Measurements from ENCODE around the gene FAAH. TPM values are rescaled to one million over a fixed set of nuclear protein-coding genes. Genes with fewer than 3 reads are reported as not detected.
A peak's percentile ranks its signal among the peaks of the same experiment; 100 is the strongest.

FAAH gene
- total and polyA plus RNA-seq, 10 of the 15 experiments (the other 5 are each of a cell fraction or from before 2014, with no cell fraction given) = 0.07 to 2.5 (median 0.64) TPM; not detected in 1

DNA sequence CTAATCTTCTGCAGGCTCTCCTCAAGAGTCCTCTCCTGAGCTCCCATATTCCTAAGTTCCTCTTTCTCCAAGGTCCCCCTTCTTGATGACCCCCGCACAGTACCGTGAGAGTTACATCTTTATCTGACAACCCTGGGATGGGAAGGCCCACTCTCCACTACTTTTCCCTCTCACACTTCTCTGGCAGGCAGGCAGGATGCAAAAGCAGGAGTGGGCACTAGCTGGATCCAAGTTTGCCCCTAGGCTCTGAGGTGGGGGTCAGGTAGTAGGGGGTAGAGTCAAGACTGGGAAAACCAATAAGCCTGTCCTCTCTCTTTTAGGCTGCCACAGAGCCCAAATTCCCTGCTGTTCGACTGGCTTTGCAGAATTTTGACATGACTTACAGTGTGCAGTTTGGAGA, 49.6 kb upstream of the FAAH start:
- Histone ChIP-seq H3K27me3 (replicated peaks in 1 of 2; ENCODE audit: control insufficient read depth in 2 of 2, insufficient read depth in 2 of 2, low read length in 1 of 2) (no peaks in the 10 kb centered on the region), H3K9ac (ENCODE audit: control insufficient read depth, insufficient read depth, low read length) (no peak overlapping the region; the same call in 1 of the 2 replicates), H4K20me1 (ENCODE audit: control insufficient read depth, insufficient read depth) (no peaks in the 10 kb centered on the region), H3K9me3 (replicated peaks; ENCODE audit: control insufficient read depth, insufficient read depth, low read length) (no peaks in the 10 kb centered on the region), H3K79me2 (ENCODE audit: control insufficient read depth, insufficient read depth, low read length) (peaks cover 56% of the 10 kb centered on the region), H3K36me3 (ENCODE audit: control insufficient read depth in 2 of 2, insufficient read depth in 2 of 2, low read length in 1 of 2) (peaks cover 4 to 18% of the 10 kb centered on the region in 2 experiments; a peak in 3 of 4 replicates), H3K27ac (ENCODE audit: control insufficient read depth, insufficient read depth) (no peak overlapping the region), H3K4me3 (no peak overlapping the region), H2AFZ (ENCODE audit: control insufficient read depth, low read depth, low read length) (no peak overlapping the region), H3K4me1 (ENCODE audit: control insufficient read depth, insufficient read depth, low read length) (peaks cover 9% of the 10 kb centered on the region; the same call in 1 of the 2 replicates), H3K4me2 (ENCODE audit: control insufficient read depth, insufficient read depth) (peak overlapping the region; percentile 39)
- WGBS (ENCODE audit: insufficient coverage, insufficient replicate concordance, low lambda C conversion rate, missing lambda C conversion rate) = 89% methylated on average over 3 of the region's 3 CpGs
- no peak for FAIRE-seq
- DNase-seq (ENCODE audit: low read depth, low spot score) = no peak
- ATAC-seq = no peak
- SMC1A ChIA-PET (ENCODE audit: uncharacterized antibody, unreplicated experiment) = interaction anchor here (1.0 to 11.1 kb wide), 9 partner anchors 10 to 100 kb away, joined by 3 to 141 read pairs (median 5); partner anchors contain the start of genes LRRC41 and UQCRH
- BruUV-seq (replicated peaks) = no TSS peak
- RAD21 ChIA-PET (ENCODE audit: unreplicated experiment) = interaction anchor here (0.7 to 5.6 kb wide), 6 partner anchors 9 to 97 kb away, joined by 3 to 49 read pairs (median 6); partner anchors contain the start of genes LRRC41, RAD54L and UQCRH
- CTCF ChIA-PET = interaction anchor here (0.8 to 11.4 kb wide), 8 partner anchors 9 to 161 kb away, joined by 3 to 267 read pairs (median 29); partner anchors contain the start of genes LRRC41, RAD54L and UQCRH
- TF ChIP-seq, protein P1, sequence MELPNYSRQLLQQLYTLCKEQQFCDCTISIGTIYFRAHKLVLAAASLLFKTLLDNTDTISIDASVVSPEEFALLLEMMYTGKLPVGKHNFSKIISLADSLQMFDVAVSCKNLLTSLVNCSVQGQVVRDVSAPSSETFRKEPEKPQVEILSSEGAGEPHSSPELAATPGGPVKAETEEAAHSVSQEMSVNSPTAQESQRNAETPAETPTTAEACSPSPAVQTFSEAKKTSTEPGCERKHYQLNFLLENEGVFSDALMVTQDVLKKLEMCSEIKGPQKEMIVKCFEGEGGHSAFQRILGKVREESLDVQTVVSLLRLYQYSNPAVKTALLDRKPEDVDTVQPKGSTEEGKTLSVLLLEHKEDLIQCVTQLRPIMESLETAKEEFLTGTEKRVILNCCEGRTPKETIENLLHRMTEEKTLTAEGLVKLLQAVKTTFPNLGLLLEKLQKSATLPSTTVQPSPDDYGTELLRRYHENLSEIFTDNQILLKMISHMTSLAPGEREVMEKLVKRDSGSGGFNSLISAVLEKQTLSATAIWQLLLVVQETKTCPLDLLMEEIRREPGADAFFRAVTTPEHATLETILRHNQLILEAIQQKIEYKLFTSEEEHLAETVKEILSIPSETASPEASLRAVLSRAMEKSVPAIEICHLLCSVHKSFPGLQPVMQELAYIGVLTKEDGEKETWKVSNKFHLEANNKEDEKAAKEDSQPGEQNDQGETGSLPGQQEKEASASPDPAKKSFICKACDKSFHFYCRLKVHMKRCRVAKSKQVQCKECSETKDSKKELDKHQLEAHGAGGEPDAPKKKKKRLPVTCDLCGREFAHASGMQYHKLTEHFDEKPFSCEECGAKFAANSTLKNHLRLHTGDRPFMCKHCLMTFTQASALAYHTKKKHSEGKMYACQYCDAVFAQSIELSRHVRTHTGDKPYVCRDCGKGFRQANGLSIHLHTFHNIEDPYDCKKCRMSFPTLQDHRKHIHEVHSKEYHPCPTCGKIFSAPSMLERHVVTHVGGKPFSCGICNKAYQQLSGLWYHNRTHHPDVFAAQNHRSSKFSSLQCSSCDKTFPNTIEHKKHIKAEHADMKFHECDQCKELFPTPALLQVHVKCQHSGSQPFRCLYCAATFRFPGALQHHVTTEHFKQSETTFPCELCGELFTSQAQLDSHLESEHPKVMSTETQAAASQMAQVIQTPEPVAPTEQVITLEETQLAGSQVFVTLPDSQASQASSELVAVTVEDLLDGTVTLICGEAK (IDR thresholded peaks at IDR 0.05; ENCODE audit: borderline replicate concordance) = no peak
- TF ChIP-seq IKZF2 (IDR thresholded peaks at IDR 0.05) (0 out of 4 replicates have a peak, but pooled peaks of 1 of the 2 experiments have one; percentile 11), HCFC1 (IDR thresholded peaks at IDR 0.05; ENCODE audit: low read length) (no peak), SRF (IDR thresholded peaks at IDR 0.05; ENCODE audit: low read depth in 2 of 2, low read length in 2 of 2) (no peak)
- POLR2A ChIA-PET = interaction anchor here (0.6 to 5.1 kb wide), 8 partner anchors 9 to 331 kb away, joined by 3 to 45 read pairs (median 4); partner anchors contain the start of genes LRRC41 and UQCRH
- intact Hi-C loops (cut with micrococcal nuclease; ENCODE audit: unreplicated experiment) = loop anchor here (10.0 kb wide), 1 partner anchor 660 kb away; the partner anchor contains the start of genes GPBP1L1 and TMEM69
- in situ Hi-C loops (cut with MboI) = loop anchor here (5.0 kb wide), 1 partner anchor 42 kb away; the partner anchor contains the start of genes LRRC41 and UQCRH
